C4-2B (cell line): Measurements from ENCODE around the gene KCNJ6.

Experiments
- H3K27ac ChIP-seq: fragments of 450-650 bp; 2 replicates; pipeline ENCODE4 v1.5.1; 2017
- ZFX ChIP-seq: fragments of 450-650 bp; IDR thresholded peaks from 2 replicates; pipeline ENCODE4 v1.6.1; 2017
- TF ChIP-seq, protein P1 (sequence below): fragments of 450-650 bp; conservative IDR thresholded peaks from 2 replicates; pipeline ENCODE4 v1.5.1; 2017; ENCODE audit warnings: mild to moderate bottlenecking

KCNJ6 gene

GRCh38 chr21:37917612-37918011 lies 1.4 kb upstream of the KCNJ6 start:
- no peak overlapping the region for H3K27ac ChIP-seq
- TF ChIP-seq, protein P1, sequence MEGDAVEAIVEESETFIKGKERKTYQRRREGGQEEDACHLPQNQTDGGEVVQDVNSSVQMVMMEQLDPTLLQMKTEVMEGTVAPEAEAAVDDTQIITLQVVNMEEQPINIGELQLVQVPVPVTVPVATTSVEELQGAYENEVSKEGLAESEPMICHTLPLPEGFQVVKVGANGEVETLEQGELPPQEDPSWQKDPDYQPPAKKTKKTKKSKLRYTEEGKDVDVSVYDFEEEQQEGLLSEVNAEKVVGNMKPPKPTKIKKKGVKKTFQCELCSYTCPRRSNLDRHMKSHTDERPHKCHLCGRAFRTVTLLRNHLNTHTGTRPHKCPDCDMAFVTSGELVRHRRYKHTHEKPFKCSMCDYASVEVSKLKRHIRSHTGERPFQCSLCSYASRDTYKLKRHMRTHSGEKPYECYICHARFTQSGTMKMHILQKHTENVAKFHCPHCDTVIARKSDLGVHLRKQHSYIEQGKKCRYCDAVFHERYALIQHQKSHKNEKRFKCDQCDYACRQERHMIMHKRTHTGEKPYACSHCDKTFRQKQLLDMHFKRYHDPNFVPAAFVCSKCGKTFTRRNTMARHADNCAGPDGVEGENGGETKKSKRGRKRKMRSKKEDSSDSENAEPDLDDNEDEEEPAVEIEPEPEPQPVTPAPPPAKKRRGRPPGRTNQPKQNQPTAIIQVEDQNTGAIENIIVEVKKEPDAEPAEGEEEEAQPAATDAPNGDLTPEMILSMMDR = no peak
- no peak for TF ChIP-seq ZFX

GRCh38 chr21:37915941-37916309 lies 332 bp downstream of the KCNJ6 start:
- TF ChIP-seq ZFX = no peak
- TF ChIP-seq, protein P1 = no peak
- H3K27ac ChIP-seq = no peak overlapping the region

GRCh38 chr21:37915497-37915911 lies 753 bp downstream of the KCNJ6 start:
- TF ChIP-seq ZFX = no peak
- TF ChIP-seq, protein P1 = no peak
- H3K27ac ChIP-seq = no peak overlapping the region

- no peak for TF ChIP-seq ZFX
- TF ChIP-seq, protein P1 = no peak
- no peak overlapping the region for H3K27ac ChIP-seq
Observed at GRCh38 chr21:37912616-37913015, 3.6 kb downstream of the KCNJ6 start.

- H3K27ac ChIP-seq = no peak overlapping the region
- TF ChIP-seq ZFX = no peak
- TF ChIP-seq, protein P1 = peak; percentile 22; the same call in 1 of the 2 replicates
Observed at GRCh38 chr21:37909936-37910335, 6.3 kb downstream of the KCNJ6 start.

DNA sequence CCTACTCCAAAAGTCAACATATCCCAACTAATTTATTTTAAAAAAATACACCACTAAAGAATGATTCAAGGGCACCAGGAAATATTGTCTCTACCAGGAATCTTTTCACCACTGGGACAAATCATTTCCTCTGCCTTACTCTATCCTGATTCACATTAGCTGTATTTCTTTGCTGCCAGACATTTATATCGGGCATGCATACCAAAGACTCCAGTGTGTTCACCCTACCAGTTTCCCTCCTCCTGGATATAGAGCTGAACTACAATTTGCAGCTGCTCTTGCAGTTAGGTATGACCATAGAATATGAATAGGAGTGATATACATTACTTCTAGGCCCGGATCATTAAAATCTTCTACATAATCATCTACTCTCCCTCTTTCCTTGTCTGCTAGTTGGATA lies 7.6 kb downstream of the KCNJ6 start:
- TF ChIP-seq, protein P1 = no peak
- no peak for TF ChIP-seq ZFX
- H3K27ac ChIP-seq = no peak overlapping the region

- no peak overlapping the region for H3K27ac ChIP-seq
- no peak for TF ChIP-seq ZFX
- TF ChIP-seq, protein P1 = no peak
Observed at GRCh38 chr21:37907076-37907475, 9.2 kb downstream of the KCNJ6 start.
